Amniotic stem cell (primary cell): ENCODE data around the gene GAB2.

Experiments
- DNase-seq: peaks from one replicate; lab custom pipeline; 2025; lab: John Stamatoyannopoulos, UW

Gene GAB2

DNA sequence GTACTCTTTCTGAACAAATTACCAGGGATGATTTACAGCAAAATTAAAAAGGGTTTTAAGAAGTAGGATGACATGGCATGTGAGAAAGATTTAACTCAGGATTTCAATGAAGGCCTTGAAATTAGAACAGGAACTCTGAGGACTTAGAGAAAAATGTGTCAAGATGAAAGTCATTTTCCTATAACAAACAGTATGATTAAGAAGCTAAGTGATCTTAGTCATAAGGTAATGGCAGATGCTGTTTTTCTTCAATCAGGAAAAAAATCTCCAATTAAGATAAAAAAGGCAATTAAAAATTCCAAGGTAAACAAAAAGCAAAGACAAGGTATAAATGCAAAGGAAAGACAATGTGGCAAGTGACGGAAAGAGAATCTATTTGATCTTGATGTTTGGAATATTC lies 73.5 kb downstream of the GAB2 start:
- no peak for DNase-seq

DNA sequence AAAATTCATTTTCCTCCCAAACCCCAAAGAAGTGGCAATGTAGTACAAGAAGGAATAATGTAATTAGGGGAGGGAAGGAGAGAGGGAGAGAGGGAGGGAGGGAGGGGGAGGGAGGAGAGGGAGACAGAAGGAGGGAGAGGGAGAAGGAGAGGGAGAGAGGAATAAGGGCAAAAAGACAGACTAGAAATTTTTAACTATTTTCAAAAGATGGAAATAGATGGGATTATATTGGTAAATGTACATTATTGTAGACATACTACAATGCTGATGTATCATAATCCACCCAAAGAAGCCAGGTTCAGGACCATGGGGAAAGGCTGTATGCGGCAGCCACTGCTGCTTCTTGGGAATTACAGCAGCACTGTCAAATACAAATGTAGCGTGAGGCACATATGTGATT lies 74.3 kb downstream of the GAB2 start:
- no peak for DNase-seq

DNA sequence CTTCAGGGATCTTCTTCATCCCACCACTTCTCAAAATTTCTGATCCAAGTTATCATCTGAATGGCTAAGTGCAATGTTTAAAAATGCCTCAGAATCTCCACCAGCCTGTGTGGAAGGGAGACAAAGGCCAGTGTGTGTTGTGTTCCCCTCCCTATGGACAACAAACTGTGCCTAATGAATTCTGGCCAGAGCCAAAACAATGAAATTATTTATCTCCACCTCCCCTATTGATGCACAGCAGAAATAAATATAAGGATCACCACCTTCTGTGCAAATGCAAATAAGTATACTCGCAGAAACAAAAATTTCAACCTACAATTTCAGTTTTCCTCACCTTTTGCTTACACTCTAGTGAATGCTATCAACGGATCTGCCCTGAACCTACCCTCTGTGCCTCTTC lies 75.8 kb downstream of the GAB2 start:
- no peak for DNase-seq

DNA sequence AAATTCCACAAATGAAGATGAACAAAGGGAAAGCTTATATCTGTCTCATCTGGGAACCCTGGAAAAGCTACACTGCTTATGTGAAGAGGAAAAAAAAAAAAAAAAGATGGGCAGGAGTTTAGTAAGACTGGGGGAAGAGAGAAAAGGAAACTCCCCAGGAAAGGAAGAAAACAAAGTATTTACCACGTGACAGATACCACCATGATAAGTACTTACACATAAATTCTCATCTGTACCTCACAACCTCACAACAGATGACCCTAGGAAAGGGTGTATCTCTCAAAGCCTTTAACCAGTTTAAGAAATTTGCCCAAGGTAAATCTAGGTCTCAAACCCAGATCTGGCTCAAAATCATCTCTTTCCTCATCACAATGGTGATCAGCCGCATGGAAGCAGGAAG lies 77.1 kb downstream of the GAB2 start:
- no peak for DNase-seq

DNA sequence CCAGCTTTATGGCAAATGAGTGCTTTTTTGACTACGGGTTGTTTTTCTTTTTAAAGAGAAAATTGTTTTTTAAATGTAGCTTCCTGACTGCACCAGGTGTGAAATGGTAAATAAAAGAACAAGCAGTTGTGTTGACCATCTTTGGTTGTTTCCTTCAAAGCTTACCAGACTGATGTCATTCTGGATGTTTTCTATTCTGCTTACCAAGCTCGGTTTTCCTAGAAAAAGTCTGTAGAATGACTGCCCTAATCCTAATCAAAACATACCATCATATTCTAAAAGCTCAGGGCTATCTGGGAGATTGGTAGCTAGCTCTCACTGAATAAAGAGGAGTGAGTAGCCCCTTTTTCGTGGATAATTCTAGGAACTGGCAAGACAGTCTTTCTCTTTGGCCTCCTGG lies 77.7 kb downstream of the GAB2 start:
- no peak for DNase-seq

DNA sequence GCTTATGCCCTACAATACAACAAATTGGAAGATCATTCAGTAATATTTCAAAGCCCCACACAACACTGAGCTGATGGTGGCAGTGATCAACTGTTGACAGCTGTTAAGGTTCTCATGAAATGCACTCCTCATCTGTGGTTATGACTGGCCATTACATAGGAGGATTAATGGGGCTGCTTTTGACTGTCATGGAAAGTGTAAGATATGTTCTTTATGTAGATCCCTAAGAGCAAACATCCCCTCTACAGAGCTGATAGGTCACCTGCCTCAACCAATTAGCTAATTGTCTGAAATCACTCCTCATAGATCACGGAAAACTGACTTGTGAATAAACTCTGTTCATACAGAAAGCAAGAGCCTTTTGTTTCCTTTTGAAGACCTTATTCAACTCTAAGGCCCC lies 78.1 kb downstream of the GAB2 start:
- no peak for DNase-seq

DNA sequence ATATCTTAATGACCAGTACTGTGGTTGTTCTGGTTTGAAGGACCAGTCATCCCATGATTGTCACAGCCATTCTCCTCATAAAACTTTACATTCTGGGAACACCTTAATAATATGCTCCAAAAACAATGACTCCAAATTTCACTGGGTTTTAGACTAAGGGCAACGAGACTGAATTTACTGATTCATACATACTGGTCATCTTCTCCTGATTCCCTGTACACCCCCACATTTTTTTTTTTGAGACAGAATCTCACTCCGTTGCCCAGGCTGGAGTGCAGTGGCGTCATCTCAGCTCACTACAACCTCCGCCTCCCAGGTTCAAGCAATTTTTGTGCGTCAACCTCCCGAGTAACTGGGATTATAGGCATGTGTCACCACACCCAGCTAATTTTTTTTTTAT lies 78.9 kb downstream of the GAB2 start:
- DNase-seq, result no peak

DNA sequence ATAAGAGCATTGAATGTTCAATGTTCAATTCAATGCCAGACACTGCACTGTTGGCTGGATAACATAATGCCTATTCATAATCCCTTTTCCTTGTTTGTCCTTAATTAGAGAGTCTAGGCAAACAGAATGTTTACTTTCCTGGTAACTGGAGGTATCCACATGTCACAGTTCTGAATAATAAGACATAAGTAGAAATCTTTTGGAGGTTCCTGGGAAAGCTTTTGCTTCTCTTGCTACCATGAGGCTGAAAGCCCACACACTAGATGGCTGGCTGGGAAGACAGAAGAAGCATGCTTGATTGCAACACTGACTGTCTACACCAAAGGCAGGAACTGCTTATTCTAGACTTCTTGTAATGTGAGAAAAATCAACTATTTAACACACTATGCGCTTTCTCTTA lies 79.5 kb downstream of the GAB2 start:
- no peak for DNase-seq

DNA sequence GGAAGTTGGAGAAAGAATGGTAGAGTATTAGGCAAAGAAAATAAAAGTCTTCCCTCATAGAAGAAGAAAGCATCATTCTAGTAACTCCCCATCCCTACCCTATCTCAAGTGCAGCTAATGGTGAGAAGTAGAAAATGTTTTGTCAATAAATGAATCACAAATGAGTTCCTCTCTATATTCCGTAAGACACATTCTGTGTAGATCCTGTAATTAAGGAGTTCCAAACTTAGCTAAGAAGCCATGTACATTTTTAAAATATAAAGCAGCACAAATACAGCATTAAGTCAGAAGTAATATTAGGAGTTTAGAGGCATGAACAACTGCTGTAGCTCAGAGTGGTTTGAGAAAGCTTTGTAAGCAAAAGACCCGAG lies 80.1 kb downstream of the GAB2 start:
- no peak for DNase-seq

DNA sequence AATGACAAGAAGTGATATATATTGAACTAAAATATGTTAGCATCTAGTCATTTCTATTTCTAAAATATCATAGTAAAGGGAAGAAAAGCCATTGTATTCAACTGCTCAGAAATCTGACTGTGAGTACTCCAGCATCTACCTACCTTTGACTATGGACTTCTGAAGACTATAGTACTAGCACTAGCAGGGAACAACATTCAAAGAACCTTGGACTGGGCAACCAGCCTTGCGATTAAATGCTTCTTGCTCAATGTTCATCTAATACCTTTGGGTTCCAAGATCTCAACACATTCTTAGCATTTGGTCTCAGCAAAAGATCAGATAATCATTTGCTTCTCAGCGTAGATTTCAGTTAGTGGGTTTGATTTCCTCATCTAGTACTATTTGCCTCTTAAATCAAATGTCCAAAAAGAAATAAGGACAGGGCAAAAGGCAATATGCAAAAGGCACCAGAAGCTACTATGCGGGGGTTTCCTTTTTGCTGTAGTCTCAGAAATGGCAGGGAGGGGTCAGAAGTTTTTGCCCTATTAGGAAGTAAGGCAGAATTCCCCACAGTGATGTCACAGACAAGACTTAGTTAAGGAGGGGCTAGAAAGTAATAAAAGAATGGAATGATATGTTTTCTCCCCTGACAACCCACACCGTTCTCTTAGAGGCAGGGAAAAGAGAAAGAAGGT lies 80.6 kb downstream of the GAB2 start:
- no peak for DNase-seq

DNA sequence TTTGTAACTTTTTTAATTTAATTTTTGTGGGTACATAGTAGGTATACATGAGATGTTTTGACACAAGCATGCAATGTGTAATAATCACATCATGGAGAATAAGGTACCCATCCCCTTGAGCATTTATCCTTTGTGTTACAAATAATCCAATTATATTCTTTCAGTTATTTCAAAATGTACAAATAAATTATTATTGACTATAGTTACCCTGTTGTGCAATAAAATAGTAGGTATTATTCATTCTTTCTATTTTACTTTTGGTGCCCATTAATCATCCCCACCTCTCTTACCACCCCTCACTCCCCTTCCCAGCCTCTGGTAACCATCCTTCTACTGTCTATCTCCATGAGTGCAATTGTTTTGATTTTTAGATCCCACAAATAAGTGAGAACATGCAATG lies 83.5 kb downstream of the GAB2 start:
- no peak for DNase-seq

DNA sequence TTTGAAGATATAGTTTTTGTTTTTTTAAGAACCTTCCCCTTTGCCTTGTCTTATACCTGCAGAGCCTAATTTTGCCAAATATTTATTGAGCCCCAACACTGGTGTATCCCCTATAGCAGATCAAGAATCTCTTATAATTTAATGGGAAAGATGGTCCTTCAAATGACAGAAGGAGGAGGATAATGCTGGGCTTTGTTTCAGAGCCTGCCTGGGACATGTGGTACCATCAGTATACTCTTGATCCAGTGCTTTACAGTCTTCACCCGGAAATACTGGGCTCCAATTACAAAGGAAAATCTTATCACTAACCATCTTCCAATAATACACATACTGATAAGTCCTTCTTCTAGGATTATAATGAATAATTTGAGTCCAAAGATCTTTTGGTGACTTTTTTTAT lies 84.7 kb downstream of the GAB2 start:
- no peak for DNase-seq

DNA sequence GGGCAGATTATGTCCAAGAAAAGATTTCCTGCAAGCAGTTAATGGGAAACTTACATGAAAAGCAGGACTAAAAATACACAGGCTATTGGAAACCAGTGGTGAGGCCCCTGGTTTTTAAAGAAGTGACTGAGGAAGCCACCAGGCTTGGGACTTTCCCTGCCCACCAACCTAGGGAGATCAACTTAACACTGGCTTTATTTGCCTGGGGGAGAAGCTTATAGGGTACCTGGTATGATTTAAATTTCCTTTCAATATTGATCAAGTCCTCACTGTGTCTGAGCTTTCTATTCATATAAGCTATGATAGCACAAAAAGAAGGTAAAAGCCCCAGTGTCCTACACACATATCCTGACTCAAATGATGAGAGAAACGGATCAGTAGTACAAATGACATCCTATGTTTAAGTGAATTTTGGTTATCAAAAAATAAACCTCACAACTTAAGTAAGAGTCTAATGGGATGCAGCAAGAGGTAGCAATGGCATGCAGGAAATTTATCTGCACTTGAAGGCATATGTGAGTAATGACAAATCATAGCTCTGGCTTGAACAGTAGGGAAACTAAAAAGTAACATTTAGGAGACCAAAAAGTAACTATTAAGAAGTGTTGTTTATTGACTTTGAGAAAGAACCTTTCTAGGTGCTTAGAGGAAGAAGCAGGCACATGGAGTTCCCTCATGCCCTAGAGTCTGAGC lies 85.3 kb downstream of the GAB2 start:
- no peak for DNase-seq

DNA sequence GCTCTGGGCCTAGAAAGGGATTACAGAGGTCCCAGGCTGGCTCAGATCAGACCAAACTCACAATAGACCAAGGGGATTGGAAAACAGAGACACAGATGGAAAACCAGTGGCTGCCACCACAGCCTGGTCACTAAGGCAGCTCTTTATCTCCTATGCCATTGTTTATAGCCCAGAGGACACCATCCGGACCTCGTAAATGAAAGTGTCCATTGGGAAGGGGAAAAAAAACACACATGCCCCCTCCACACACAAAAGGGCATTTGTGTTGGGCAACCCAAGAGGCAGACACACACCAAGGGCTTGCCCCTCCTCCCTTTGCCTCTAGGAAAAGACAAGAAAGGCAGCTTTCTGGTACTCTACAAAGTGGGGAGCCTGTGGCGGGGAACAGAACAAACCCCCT lies 85.9 kb downstream of the GAB2 start:
- DNase-seq, result no peak

DNA sequence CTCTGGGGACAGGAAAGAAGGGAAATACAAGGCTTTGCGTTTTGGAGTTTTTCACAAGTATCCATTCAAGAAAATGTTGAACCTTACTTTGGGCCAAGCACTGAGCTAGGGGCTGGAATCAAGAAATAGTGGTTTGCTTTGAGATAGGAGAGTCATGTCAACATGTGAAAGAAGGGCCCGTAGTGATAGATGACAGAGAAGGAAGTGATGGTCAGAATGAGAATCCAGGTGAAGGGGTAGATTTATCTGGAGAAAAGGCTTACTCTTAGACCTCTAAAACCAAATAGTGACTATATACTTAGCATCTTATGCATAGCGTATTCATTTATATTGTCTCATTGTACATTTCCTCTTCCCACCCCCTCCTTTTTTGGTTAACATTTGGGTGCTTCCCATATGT lies 87.3 kb downstream of the GAB2 start:
- DNase-seq, result no peak

DNA sequence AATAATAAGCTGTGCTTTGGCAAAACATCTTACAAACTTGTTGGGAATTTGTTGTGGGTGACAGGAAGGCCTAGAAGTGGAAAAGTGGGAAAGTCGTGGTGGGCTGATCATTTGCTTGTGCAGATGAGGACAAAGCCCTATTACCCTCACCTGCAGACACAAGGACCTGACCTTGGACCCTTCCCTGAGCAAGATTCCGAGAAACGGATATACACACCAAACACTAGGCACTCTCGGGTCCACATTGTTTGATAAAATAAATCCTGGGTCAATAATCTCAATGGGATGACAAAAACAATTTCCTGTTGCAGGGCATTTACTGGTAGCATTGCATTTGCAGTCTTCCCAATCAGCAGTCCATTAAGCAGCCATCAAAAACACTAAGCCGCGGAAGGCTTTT lies 89.7 kb downstream of the GAB2 start:
- no peak for DNase-seq

DNA sequence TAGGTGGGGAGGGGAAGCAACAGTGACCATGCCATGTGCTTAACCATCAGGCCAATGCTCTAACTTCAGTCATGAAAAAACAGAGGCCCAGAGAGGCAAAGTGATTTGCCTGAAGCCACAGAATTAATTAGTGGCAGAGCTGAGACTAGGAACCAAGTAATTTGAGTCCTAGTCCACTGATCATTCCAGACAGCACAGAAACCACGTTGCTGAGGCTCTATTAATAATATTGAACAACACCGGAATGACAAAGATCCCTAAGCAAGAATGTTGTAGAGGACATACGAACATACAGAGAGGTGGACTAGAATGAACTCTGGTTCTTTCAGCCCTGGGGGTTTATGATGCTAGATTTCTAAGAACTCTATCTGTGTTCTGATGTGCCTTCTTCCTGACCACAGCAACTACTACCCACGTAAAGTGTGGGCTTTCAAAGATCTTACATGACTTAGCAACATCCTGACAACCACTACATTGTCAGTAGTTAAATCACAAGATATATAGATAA lies 92.3 kb downstream of the GAB2 start:
- DNase-seq, result no peak

DNA sequence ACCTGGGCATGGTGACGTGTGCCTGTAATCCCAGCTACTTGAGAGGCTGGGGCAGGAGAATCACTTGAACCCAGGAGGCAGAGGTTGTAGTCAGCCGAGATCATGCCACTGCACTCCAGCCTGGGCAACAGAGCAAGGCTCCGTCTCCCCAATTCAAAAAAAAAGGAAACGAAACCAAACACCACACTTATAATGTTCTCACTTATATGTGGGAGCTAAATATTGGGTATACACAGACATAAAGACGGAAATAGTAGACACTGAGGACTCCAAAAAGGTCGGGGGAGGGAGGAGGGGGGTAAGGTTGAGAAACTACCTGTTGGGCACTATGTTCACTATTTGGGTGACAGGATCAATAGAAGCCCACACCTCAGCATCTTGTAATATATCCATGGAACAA lies 94.3 kb downstream of the GAB2 start:
- DNase-seq, result no peak

DNA sequence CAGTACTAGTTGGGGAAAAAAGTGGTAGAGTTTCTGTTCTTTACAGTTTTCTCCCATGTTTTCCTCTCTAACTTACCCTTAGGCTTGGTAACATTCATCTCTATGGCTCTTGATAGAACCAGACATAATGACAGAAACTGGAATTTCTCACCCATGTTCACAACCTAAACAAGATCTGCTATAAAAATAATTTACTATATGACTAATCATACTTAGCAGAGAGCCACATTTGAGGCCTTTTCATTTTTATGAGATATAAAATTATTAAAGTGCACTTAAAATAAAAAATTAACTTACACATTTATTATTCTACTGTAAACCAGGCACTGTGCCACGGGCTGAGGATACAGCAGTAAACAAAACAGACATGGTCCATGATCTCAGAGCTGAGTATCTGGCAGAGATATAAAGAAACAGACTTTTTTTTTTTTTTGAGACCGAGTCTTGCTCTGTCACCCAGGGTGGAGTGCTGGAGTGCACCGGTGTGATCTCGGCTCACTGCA lies 98.1 kb downstream of the GAB2 start:
- DNase-seq, result no peak

DNA sequence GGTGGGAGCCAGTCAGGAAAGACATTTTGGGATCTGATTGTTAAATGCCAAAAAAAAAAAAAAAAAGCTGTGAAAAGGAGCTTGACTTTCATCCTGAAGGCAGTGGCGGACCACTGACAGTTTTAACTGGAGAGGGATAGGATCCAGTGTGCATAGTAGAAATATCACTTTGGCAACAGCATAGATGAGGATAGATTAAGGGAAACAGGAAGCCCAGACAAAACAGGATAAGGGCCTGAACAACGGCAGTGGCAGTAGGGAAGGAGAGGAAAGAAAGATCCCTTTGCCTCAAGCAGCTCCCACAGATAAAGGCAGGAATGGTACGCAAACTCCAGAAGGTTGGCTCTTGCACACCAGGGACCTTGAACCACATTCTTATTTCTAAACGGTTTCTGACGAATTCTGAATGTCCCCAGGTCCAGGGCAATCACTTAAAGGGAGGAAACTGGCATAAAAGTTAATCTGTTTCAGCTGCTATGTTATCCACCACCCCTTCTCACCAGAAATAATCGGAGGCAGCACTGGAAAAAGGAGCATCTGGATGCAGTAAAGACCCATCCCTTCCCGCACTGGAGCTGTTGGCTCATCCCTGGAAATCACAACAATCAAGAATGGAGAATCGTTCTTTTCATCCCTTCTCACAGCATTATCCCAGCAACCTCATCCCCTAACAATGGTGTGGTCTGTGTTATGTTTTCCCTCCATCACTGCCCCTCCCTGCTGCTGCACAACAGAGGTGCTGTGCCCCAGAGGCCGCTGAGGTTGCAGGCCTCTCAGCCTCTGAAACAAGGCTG lies 99.1 kb downstream of the GAB2 start:
- no peak for DNase-seq

DNA sequence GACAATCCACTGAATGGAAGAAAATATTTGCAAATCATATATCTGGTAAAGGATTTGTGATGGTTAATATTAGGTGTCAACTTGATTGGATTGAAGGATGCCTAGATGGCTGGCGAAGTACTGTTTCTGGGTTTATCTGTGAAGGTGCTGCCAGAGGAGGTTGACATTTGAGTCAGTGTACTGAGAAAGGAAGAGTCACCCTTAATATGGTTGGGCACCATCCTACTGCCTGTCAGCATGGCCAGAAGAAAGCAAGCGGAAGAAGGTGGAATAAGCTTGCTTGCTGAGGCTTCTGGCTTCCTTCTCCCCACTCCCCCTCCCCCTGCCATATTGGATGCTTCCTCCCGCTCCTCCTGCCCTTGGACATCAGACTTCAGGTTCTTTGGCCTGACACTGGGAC lies 101.9 kb downstream of the GAB2 start:
- no peak for DNase-seq

DNA sequence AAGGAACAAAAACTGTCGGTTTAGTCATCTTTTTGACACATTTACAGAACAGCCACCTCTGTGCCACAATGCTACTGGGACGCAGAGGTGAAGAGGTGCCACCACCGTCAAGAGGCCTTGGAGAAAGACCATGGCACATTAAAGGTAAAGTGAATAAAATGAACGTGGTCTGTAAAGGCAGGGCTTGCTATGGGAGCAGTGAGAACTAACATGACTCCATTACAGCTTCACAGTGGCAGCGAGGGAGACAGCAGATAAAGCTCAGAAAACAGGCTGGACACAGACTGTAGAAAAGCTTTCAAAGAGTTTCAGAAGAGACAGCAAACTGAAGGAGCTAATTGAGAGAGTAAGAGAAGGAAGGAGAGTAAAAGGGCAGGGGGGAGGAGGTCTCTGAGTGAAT lies 102.9 kb downstream of the GAB2 start:
- DNase-seq, result no peak

DNA sequence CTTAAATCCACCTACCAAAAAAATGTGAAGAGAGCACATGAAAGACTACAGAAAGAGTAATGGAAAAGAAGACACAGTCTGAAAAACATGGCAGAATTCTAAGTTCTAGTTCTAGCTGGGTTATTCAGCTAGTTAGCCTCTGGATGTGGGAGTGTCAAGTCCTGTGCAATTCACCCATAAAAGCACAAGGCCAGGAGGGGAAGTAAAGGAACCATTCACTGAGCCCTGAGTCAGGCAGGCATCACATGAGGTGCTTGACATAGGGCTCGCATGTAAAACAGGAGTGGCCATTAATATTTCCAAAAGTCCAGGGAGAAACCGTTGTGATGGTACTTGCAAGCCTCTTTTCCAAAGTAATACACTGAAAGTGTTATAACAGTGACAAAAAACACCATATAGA lies 103.7 kb downstream of the GAB2 start:
- DNase-seq, result no peak
